Ascending aorta (tissue), 2 donors: Measurements from ENCODE around the gene SULT1E1. TPM values are rescaled to one million over a fixed set of nuclear protein-coding genes. Genes with fewer than 3 reads are reported as not detected.

Source experiments
- DNase-seq, 2 donors: peaks; one replicate each; pipeline ENCODE4 v3.0.0-alpha.2; 2019; ENCODE audit warnings: low spot score in 2 of 2
- H3K27ac ChIP-seq, 2 donors: fragments of 200-600 bp; sonication (generic); one replicate each; pipeline ENCODE4 v1.5.1; 2016 to 2017; ENCODE audit warnings: mild to moderate bottlenecking in 1 of 2
- H3K27me3 ChIP-seq: fragments of 200-600 bp; sonication (generic); one replicate; pipeline ENCODE4 v1.5.1; 2017
- H3K36me3 ChIP-seq, 2 donors: fragments of 200-600 bp; sonication (generic); one replicate each; pipeline ENCODE4 v1.5.1; 2016
- H3K4me1 ChIP-seq, 2 donors: fragments of 200-600 bp; sonication (generic); one replicate each; pipeline ENCODE4 v1.5.1; 2016 to 2017; ENCODE audit warnings: mild to moderate bottlenecking in 1 of 2
- H3K4me3 ChIP-seq, 2 donors: fragments of 200-600 bp; sonication (generic); one replicate each; pipeline ENCODE4 v1.5.1; 2016 to 2017; ENCODE audit warnings: mild to moderate bottlenecking in 1 of 2
- H3K9me3 ChIP-seq, 2 donors: fragments of 200-600 bp; sonication (generic); one replicate each; pipeline ENCODE4 v1.5.1; 2016
- intact Hi-C: fragments of 100-400 bp; cut with DNase I; formaldehyde crosslinking; loops from one replicate; pipeline ENCODE4 v1.15.1; 2023
- total RNA-seq: library from RNA; depleted of rRNA; stranded (reverse); fragments of >200 nt; gene quantifications from one replicate; pipeline ENCODE4 v1.1.0, GENCODE V29; 2016
- TF ChIP-seq, protein P1 (sequence below), 3 experiments: fragments of 200-600 bp in 2 of 3; fragments of 450-650 bp in 1 of 3; sonication (generic) in 2 of 3; IDR thresholded peaks; one replicate each; pipeline ENCODE4 v1.5.1; 2016 to 2019; ENCODE audit warnings: antibody characterized with exemption in 3 of 3, mild to moderate bottlenecking in 1 of 3, moderate library complexity in 1 of 3

Gene SULT1E1
- total RNA-seq, 1 donor from 2014 or later, result not detected

DNA sequence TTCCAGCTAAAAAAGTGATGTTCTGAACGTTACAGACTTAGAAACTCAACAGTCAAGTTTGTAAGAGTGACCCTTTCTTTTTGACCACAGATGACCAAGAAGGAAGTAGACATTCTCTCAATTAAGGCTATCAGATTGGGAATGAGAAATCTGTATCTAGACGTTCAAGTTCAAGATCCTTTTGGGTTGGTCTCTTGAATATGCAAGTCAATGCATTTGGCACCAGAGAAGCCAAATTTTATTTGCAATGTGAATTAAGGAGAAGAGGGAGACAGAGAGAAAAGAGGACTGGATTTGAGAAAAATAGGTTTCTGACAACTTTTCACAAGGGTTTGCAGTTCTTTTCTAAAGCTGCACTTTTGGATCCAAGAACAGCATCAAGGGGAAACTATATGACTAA lies 17.5 kb upstream of the SULT1E1 start:
- H3K4me3 ChIP-seq, result no peak overlapping the region
- intact Hi-C loops, result loop anchor here (10.0 kb wide), 1 partner anchor 193 kb away; no protein-coding TSS in a partner anchor

DNA sequence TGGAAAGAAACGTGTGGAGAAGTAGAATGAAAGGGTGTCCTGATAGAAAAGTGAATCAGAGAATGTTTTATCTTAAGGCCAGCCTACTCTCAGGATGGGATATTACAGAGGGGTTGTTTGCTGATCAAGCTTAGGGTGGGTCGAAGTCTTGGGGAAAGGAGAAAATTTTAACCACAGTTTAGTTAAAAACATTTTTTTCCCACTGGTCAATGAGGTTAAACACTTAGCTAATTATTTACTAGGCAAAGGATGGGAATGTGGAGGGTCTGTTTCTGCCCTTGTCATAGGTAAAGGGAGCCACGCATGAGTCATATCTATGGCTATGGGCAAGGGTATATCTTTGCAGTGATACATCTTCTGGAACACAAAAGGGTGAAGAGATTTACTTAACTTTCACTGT lies 16.1 kb upstream of the SULT1E1 start:
- Histone ChIP-seq H3K9me3 (no peaks in the 10 kb centered on the region), H3K27ac (no peak overlapping the region), H3K27me3 (no peaks in the 10 kb centered on the region), H3K36me3 (no peaks in the 10 kb centered on the region), H3K4me1 (no peaks in the 10 kb centered on the region), H3K4me3 (no peak overlapping the region)
- TF ChIP-seq, protein P1, sequence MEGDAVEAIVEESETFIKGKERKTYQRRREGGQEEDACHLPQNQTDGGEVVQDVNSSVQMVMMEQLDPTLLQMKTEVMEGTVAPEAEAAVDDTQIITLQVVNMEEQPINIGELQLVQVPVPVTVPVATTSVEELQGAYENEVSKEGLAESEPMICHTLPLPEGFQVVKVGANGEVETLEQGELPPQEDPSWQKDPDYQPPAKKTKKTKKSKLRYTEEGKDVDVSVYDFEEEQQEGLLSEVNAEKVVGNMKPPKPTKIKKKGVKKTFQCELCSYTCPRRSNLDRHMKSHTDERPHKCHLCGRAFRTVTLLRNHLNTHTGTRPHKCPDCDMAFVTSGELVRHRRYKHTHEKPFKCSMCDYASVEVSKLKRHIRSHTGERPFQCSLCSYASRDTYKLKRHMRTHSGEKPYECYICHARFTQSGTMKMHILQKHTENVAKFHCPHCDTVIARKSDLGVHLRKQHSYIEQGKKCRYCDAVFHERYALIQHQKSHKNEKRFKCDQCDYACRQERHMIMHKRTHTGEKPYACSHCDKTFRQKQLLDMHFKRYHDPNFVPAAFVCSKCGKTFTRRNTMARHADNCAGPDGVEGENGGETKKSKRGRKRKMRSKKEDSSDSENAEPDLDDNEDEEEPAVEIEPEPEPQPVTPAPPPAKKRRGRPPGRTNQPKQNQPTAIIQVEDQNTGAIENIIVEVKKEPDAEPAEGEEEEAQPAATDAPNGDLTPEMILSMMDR (IDR thresholded peaks at IDR 0.05), result no peak
- intact Hi-C loops, result loop anchor here (10.0 kb wide), 1 partner anchor 191 kb away; no protein-coding TSS in a partner anchor
- no peak for DNase-seq

More for the DNA sequence above, 17.5 kb upstream of the SULT1E1 start:
- TF ChIP-seq, protein P1 (IDR thresholded peaks at IDR 0.05), result no peak
- Histone ChIP-seq H3K4me1 (no peaks in the 10 kb centered on the region), H3K9me3 (no peaks in the 10 kb centered on the region), H3K27me3 (no peaks in the 10 kb centered on the region), H3K27ac (no peak overlapping the region), H3K36me3 (no peaks in the 10 kb centered on the region)
- no peak for DNase-seq

DNA sequence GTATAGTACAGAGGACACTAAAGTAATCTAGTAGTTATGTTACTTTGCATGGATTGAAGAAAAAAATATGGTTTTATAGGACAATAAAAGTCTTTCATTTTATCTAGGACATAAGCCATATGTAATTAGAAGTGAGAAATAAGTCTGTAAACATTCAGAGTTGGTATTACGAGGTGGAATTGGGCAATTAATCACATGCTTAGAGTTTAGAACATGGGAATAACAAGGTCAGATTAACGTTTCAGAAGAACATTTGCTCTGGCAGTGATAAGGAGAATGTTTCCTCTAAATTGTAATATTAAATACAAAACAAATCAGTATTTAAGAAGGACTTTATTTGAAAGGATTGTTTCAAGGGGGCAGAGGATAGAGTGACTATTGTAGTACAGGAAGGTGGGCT lies 15.6 kb upstream of the SULT1E1 start:
- no peak overlapping the region for H3K27ac ChIP-seq
- intact Hi-C loops, result loop anchor here (10.0 kb wide), 1 partner anchor 191 kb away; no protein-coding TSS in a partner anchor
- TF ChIP-seq, protein P1 (IDR thresholded peaks at IDR 0.05), result no peak

DNA sequence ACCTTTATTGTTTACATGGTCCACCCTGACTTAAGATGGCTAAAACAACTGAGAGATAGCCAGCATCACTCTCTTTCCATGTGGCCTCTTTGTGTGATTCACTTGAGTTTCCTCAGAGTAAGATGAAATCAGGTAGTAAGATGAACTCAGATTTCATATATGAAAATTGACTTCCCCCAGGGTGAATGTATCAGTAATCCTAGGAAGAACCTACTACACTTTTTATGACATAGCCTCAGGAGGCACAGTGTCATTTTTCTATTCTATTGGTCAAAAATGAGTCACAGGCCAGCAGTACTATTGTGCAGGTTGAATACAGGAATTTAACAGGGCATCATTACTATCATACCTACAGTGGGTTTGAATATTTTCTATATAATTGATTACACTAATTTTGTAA lies 14.6 kb upstream of the SULT1E1 start:
- H3K27ac ChIP-seq, result no peak overlapping the region
- no peaks in the 10 kb centered on the region for H3K9me3 ChIP-seq
- intact Hi-C loops, result loop anchor here (10.0 kb wide), 1 partner anchor 190 kb away; no protein-coding TSS in a partner anchor
- H3K4me3 ChIP-seq, result no peak overlapping the region
- H3K36me3 ChIP-seq, result no peaks in the 10 kb centered on the region
- no peaks in the 10 kb centered on the region for H3K27me3 ChIP-seq
- TF ChIP-seq, protein P1 (IDR thresholded peaks at IDR 0.05), result no peak
- no peaks in the 10 kb centered on the region for H3K4me1 ChIP-seq
- DNase-seq, result no peak

More for the DNA sequence above, 15.6 kb upstream of the SULT1E1 start:
- H3K4me3 ChIP-seq, result no peak overlapping the region
- no peaks in the 10 kb centered on the region for H3K9me3 ChIP-seq
- H3K4me1 ChIP-seq, result no peaks in the 10 kb centered on the region
- H3K27me3 ChIP-seq, result no peaks in the 10 kb centered on the region
- no peak for DNase-seq
- no peaks in the 10 kb centered on the region for H3K36me3 ChIP-seq

DNA sequence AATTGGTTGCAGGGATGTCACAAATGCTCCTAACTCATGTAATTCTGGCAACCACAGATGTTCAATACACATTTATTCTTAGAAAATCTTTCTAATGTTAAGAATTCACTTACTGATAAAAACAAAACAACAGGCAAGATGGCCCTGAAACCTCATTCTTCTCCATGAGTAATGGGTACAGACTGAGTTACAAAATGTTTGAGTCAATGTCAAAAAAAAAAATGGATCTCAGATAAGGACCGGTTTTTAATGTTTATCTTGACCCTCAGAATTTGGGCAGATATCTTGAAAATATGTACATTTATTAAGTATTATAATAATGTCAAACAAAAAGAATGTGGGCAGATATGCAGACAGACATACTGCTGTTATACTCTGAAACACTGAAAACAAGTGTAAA lies 1.8 kb upstream of the SULT1E1 start:
- no peaks in the 10 kb centered on the region for H3K9me3 ChIP-seq
- intact Hi-C loops, result no loop called here
- no peaks in the 10 kb centered on the region for H3K4me1 ChIP-seq
- no peak overlapping the region for H3K4me3 ChIP-seq
- no peaks in the 10 kb centered on the region for H3K36me3 ChIP-seq
- H3K27ac ChIP-seq, result no peak overlapping the region
- no peaks in the 10 kb centered on the region for H3K27me3 ChIP-seq
- DNase-seq, result no peak
- TF ChIP-seq, protein P1 (IDR thresholded peaks at IDR 0.05), result no peak
